ENCODE data around the gene KRTAP5-8. TPM values are rescaled to one million over a fixed set of nuclear protein-coding genes. Genes with fewer than 3 reads are reported as not detected.

Gene KRTAP5-8
- total and polyA plus RNA-seq, 2 donors (not counting 3 experiments of a cell fraction or from before 2014, with no cell fraction given) = 0.17 TPM; not detected in 1

GRCh38 chr11:71519546-71519945 lies 18.3 kb upstream of the KRTAP5-8 start:
- no peaks in the 10 kb centered on the region for H3K27me3 ChIP-seq (ENCODE audit: control insufficient read depth in 2 of 2, insufficient read depth in 2 of 2, low read length in 2 of 2)
- no peaks in the 10 kb centered on the region for H3K36me3 ChIP-seq (ENCODE audit: control insufficient read depth in 2 of 2, extremely low read depth in 1 of 2, insufficient read depth in 2 of 2, low read length in 2 of 2)
- CTCF ChIA-PET = interaction anchor here (1.1 kb wide), 1 partner anchor 44 kb away, joined by 4 read pairs; no protein-coding TSS in a partner anchor
- no peaks in the 10 kb centered on the region for H3K9me3 ChIP-seq (replicated peaks; ENCODE audit: control insufficient read depth, insufficient read depth, low read length)
- no peaks in the 10 kb centered on the region for H3K9me1 ChIP-seq (replicated peaks; ENCODE audit: control insufficient read depth, extremely low read depth, insufficient read depth, low read length)
- H3K27ac ChIP-seq (ENCODE audit: insufficient read depth, low read depth, low read length) = no peak overlapping the region
- TF ChIP-seq POLR2AphosphoS5 (IDR thresholded peaks at IDR 0.05; ENCODE audit: insufficient read depth, low read depth, low read length) = no peak
- no peak for TF ChIP-seq EZH2 (IDR thresholded peaks at IDR 0.05; ENCODE audit: borderline replicate concordance, low read depth, low read length, severe bottlenecking)
- TF ChIP-seq MYC (IDR thresholded peaks at IDR 0.05; ENCODE audit: low read depth, low read length) = no peak
- no peak for TF ChIP-seq JUN (IDR thresholded peaks at IDR 0.05; ENCODE audit: borderline replicate concordance, insufficient read depth, insufficient read length, low read depth)
- no peak for TF ChIP-seq MAX (IDR thresholded peaks at IDR 0.05; ENCODE audit: insufficient read depth, insufficient read length)
- no peak for TF ChIP-seq FOS (IDR thresholded peaks at IDR 0.05; ENCODE audit: borderline replicate concordance, insufficient read depth, low read length)
- no peak for TF ChIP-seq GATA2 (IDR thresholded peaks at IDR 0.05; ENCODE audit: insufficient read depth, insufficient read length, low read depth, low read length)
- no peak for TF ChIP-seq POLR2A (IDR thresholded peaks at IDR 0.05; ENCODE audit: low read depth, low read length)
- no peak for TF ChIP-seq CTCF (IDR thresholded peaks at IDR 0.05; ENCODE audit: extremely low read depth in 1 of 2, insufficient read depth in 1 of 2, low read depth in 1 of 2, low read length in 2 of 2)
- H3K4me1 ChIP-seq (ENCODE audit: control insufficient read depth, extremely low read depth, insufficient read depth, low read length) = no peaks in the 10 kb centered on the region
- no peak for DNase-seq (ENCODE audit: low read depth, low spot score)
- POLR2A ChIA-PET = no interaction called here
- intact Hi-C loops (cut with micrococcal nuclease) = no loop called here
- H3K9ac ChIP-seq (replicated peaks; ENCODE audit: extremely low read depth, insufficient read depth, low read length) = no peak overlapping the region
- no peak overlapping the region for H3K4me2 ChIP-seq (ENCODE audit: insufficient read depth, low read length)
- dilution Hi-C loops (cut with MboI; ENCODE audit: extremely low pct_ligation_motif_present, low sequenced_read_pairs) = no loop called here
- no peaks in the 10 kb centered on the region for H3K79me2 ChIP-seq (ENCODE audit: control insufficient read depth, insufficient read depth, low read length)
- FAIRE-seq = no peak
- H4K20me1 ChIP-seq (replicated peaks; ENCODE audit: control insufficient read depth, extremely low read depth, insufficient read depth, low read length) = no peaks in the 10 kb centered on the region
- no peak overlapping the region for H3K4me3 ChIP-seq (replicated peaks in 1 of 3; ENCODE audit: insufficient read depth in 1 of 3, low read depth in 1 of 3, low read length in 3 of 3)
- no peak overlapping the region for H2AFZ ChIP-seq (ENCODE audit: low read depth, low read length)
- BruUV-seq (replicated peaks) = no TSS peak
